LNCaP clone FGC (cell line): ENCODE results near the gene UBAP1L.
"Not testable (repeated sequence)": the region's sequence is repeated elsewhere in the genome, so short reads cannot be mapped to it uniquely, and the experiment has no call there.

ENCODE experiments used
- DNase-seq: peaks from one replicate; pipeline ENCODE4 v3.0.0-alpha.2; 2011; ENCODE audit warnings: low read depth
- H3K4me3 ChIP-seq: 2 replicates; pipeline ENCODE4 v1.5.1; 2011; ENCODE audit warnings: mild to moderate bottlenecking, low read depth, low read length, control low read depth
- CTCF ChIP-seq: IDR thresholded peaks from 2 replicates; pipeline ENCODE4 v1.5.1; 2012; ENCODE audit warnings: mild to moderate bottlenecking; ENCODE audit not compliant: control insufficient read depth, insufficient read depth; ENCODE audit errors: extremely low read depth

UBAP1L gene

GRCh38 chr15:65099336-65099735, 15.7 kb downstream of the UBAP1L start:
- no peak overlapping the region for H3K4me3 ChIP-seq
- no peak for DNase-seq
- no peak for TF ChIP-seq CTCF

- TF ChIP-seq CTCF, result no peak
- no peak overlapping the region for H3K4me3 ChIP-seq
- DNase-seq, result no peak
These were observed 17.2 kb downstream of the UBAP1L start for GRCh38 chr15:65097651-65098263.

GRCh38 chr15:65096481-65097385, 18.3 kb downstream of the UBAP1L start:
- no peak for DNase-seq
- no peak overlapping the region for H3K4me3 ChIP-seq
- no peak for TF ChIP-seq CTCF

- no peak for TF ChIP-seq CTCF
- no peak for DNase-seq
These were observed 19.3 kb downstream of the UBAP1L start for GRCh38 chr15:65095747-65096104.

GRCh38 chr15:65095011-65095746, 19.8 kb downstream of the UBAP1L start:
- no peak overlapping the region for H3K4me3 ChIP-seq
- no peak for TF ChIP-seq CTCF
- DNase-seq, result no peak

More at GRCh38 chr15:65095747-65096104, 19.3 kb downstream of the UBAP1L start:
- H3K4me3 ChIP-seq, result no peak overlapping the region

GRCh38 chr15:65094294-65094995, 20.6 kb downstream of the UBAP1L start:
- TF ChIP-seq CTCF, result no peak
- no peak overlapping the region for H3K4me3 ChIP-seq

GRCh38 chr15:65093793-65094170, 21.2 kb downstream of the UBAP1L start:
- not testable (repeated sequence) for H3K4me3 ChIP-seq

More at GRCh38 chr15:65094294-65094995, 20.6 kb downstream of the UBAP1L start:
- DNase-seq, result no peak

More at GRCh38 chr15:65093793-65094170, 21.2 kb downstream of the UBAP1L start:
- DNase-seq, result not testable (repeated sequence)
